Embryonic facial prominence (tissue), 1 donor: ENCODE measurements around the gene ELL.

Experiments used
- DNase-seq: peaks from one replicate; pipeline ENCODE4 v3.0.0-alpha.2; 2016; ENCODE audit errors: extremely low spot score

The ELL gene

GRCh38 chr19:18488838-18489626 is 32.8 kb downstream of the ELL start:
- no peak for DNase-seq

GRCh38 chr19:18488403-18488723 is 33.5 kb downstream of the ELL start:
- DNase-seq = no peak

- no peak for DNase-seq
These were observed 34.1 kb downstream of the ELL start for GRCh38 chr19:18487576-18488402.

- no peak for DNase-seq
These were observed 35.1 kb downstream of the ELL start for GRCh38 chr19:18486746-18487145.

GRCh38 chr19:18484992-18485391 is 36.9 kb downstream of the ELL start:
- no peak for DNase-seq

- DNase-seq = no peak
These were observed 38.6 kb downstream of the ELL start for GRCh38 chr19:18483119-18483890.

GRCh38 chr19:18481505-18482222 is 40.2 kb downstream of the ELL start:
- no peak for DNase-seq

GRCh38 chr19:18480006-18480691 is 41.7 kb downstream of the ELL start:
- DNase-seq = no peak

GRCh38 chr19:18478545-18479311 is 43.1 kb downstream of the ELL start:
- DNase-seq = no peak

GRCh38 chr19:18477974-18478373 is 43.9 kb downstream of the ELL start:
- no peak for DNase-seq

GRCh38 chr19:18477042-18477779 is 44.7 kb downstream of the ELL start:
- DNase-seq = no peak

- DNase-seq = no peak
These were observed 45.3 kb downstream of the ELL start for GRCh38 chr19:18476507-18477041.

- no peak for DNase-seq
These were observed 46.0 kb downstream of the ELL start for GRCh38 chr19:18475762-18476331.

- no peak for DNase-seq
These were observed 46.8 kb downstream of the ELL start for GRCh38 chr19:18475004-18475453.

GRCh38 chr19:18474366-18474887 is 47.4 kb downstream of the ELL start:
- DNase-seq = no peak

- DNase-seq = no peak
These were observed 48.2 kb downstream of the ELL start for GRCh38 chr19:18473706-18474087.

GRCh38 chr19:18473003-18473705 is 48.7 kb downstream of the ELL start:
- DNase-seq = no peak

GRCh38 chr19:18470787-18471186 is 51.1 kb downstream of the ELL start:
- DNase-seq = no peak
